Upper lobe of right lung (tissue), 1 donor: ENCODE measurements around the gene GGT5. TPM values are rescaled to one million over a fixed set of nuclear protein-coding genes. Genes with fewer than 3 reads are reported as not detected.
"Not testable (repeated sequence)": the region's sequence is repeated elsewhere in the genome, so short reads cannot be mapped to it uniquely, and the experiment has no call there.

Source experiments
- ATAC-seq: fragments of 200-7000 bp; cut with Tn5 transposase; one replicate; pipeline ENCODE4 v1.9.1; 2020; ENCODE audit warnings: mild to moderate bottlenecking, moderate library complexity
- DNase-seq: peaks from one replicate; pipeline ENCODE4 v3.0.0-alpha.2; 2020
- H3K27ac ChIP-seq: fragments of 200-600 bp; one replicate; pipeline ENCODE4 v1.8.0; 2022
- H3K27me3 ChIP-seq: fragments of 200-600 bp; one replicate; pipeline ENCODE4 v1.8.0; 2022; ENCODE audit warnings: mild to moderate bottlenecking
- H3K36me3 ChIP-seq: fragments of 200-600 bp; one replicate; pipeline ENCODE4 v1.8.0; 2022
- H3K4me1 ChIP-seq: fragments of 200-600 bp; one replicate; pipeline ENCODE4 v1.8.0; 2022
- H3K4me3 ChIP-seq: fragments of 200-600 bp; one replicate; pipeline ENCODE4 v1.8.0; 2022; ENCODE audit warnings: mild to moderate bottlenecking
- H3K9me3 ChIP-seq: fragments of 200-600 bp; one replicate; pipeline ENCODE4 v1.8.0; 2022
- intact Hi-C: fragments of 100-400 bp; cut with DNase I; formaldehyde crosslinking; loops from one replicate; pipeline ENCODE4 v1.11.0; 2022
- total RNA-seq: library from RNA; stranded (reverse); fragmentation: NEBNext Ultra II Directional; extraction: Animal tissue kit (Norgen Biotek cat#: 25700); gene quantifications from one replicate; pipeline ENCODE4 v1.2.1, GENCODE V29; 2021
- TF ChIP-seq, protein P1 (sequence below): fragments of 200-600 bp; IDR thresholded peaks from one replicate; pipeline ENCODE4 v1.8.0; 2022; ENCODE audit warnings: antibody characterized with exemption
- donor health status: DM: no; HTN: yes; CAD: no; lungs with severe emphysema.

Gene GGT5
- total RNA-seq, 1 donor from 2014 or later, result 66.5 TPM

DNA sequence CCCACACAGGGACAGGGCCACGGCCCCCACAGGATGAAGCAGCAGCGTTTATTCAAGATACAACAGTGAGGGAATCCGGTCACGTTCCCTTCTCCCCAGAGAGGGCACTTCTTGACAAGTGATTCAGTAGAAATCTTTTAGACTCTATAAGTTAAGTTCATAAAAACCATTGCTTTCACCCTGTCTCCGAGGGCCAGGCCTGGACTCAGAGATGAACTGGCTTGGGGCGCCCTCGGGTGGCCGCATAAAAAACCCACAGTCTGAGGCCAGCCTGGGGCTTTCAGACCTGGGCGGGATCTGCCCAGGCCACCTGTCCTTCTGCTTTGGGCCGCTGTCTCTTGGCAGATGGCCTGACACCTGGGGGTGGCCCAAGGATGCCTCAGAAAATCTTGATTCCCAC is 14.6 kb upstream of the GGT5 start:
- DNase-seq, result peak; percentile 87
- ATAC-seq, result peak; percentile 69
- H3K9me3 ChIP-seq, H3K4me1 ChIP-seq, H3K27me3 ChIP-seq, H3K27ac ChIP-seq, intact Hi-C loops, H3K36me3 ChIP-seq, H3K4me3 ChIP-seq: not testable (repeated sequence)
- TF ChIP-seq, protein P1, sequence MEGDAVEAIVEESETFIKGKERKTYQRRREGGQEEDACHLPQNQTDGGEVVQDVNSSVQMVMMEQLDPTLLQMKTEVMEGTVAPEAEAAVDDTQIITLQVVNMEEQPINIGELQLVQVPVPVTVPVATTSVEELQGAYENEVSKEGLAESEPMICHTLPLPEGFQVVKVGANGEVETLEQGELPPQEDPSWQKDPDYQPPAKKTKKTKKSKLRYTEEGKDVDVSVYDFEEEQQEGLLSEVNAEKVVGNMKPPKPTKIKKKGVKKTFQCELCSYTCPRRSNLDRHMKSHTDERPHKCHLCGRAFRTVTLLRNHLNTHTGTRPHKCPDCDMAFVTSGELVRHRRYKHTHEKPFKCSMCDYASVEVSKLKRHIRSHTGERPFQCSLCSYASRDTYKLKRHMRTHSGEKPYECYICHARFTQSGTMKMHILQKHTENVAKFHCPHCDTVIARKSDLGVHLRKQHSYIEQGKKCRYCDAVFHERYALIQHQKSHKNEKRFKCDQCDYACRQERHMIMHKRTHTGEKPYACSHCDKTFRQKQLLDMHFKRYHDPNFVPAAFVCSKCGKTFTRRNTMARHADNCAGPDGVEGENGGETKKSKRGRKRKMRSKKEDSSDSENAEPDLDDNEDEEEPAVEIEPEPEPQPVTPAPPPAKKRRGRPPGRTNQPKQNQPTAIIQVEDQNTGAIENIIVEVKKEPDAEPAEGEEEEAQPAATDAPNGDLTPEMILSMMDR, result peak; percentile 46

DNA sequence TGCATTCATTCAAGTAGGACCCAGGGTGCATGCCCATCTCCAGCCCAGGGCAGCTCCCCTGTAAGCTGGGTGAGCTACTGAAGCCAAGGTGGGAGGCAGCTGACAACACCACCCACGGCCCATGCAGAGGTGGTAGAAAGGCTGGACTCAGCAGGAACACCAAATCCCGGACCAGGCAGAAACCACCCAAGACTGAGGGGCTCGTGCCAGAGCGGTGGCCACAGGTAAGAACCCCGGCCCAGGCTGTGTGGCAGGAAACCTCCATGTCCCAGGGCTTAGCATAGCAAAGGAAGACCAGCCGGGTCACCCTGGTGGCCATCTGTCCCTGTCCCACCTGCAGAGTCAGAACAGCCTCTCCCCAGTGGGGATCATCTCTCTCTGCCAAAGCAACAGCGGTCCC is 11.9 kb upstream of the GGT5 start:
- ATAC-seq, H3K9me3 ChIP-seq, H3K4me1 ChIP-seq, H3K4me3 ChIP-seq, H3K27ac ChIP-seq, intact Hi-C loops, H3K36me3 ChIP-seq, H3K27me3 ChIP-seq: not testable (repeated sequence)
- peak; percentile 34 for DNase-seq

DNA sequence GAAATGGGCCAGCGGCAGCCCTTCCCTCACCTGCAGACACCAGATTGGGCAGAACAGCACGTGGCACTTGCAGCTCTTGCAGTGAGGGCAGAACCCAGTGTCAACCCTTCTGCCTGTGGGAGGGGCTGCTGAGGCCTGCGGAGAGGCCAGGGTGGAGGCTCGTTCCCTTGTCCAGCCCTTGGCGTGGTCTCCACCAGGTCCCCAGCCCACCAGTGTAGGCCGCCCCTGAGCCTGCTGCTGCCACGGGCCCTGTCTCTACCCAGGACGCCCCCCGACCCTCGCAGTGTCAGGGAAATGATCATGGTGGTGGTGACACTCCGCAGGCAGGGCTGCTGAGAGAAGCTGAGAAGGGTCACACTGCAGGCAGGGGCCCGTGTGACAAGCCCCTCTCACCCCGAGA is 11.3 kb upstream of the GGT5 start:
- H3K27ac ChIP-seq, intact Hi-C loops, H3K27me3 ChIP-seq, H3K4me1 ChIP-seq, ATAC-seq, H3K9me3 ChIP-seq, H3K36me3 ChIP-seq, H3K4me3 ChIP-seq: not testable (repeated sequence)
- peak; percentile 11 for DNase-seq

DNA sequence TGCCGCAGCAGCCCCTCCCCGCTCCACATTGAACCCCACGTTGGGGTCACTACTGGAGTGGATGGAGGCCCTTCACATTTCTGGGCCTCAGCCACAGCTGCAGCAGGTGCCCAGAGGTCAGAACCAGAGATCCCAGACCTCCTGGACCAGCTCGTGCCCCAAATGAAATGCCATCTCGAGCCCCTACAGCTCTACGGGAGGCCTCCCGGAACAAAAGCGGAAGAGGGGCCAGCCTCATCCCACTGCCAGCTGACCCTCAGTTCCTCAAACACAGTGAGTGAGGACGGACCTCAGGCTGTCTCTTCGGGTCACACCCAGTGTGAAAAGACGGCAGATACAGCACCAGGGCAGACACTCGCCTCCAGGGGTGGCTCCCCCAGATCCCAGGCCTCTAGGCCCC is 8.2 kb upstream of the GGT5 start:
- peak; percentile 34 for DNase-seq
- ATAC-seq, result not testable (repeated sequence)

DNA sequence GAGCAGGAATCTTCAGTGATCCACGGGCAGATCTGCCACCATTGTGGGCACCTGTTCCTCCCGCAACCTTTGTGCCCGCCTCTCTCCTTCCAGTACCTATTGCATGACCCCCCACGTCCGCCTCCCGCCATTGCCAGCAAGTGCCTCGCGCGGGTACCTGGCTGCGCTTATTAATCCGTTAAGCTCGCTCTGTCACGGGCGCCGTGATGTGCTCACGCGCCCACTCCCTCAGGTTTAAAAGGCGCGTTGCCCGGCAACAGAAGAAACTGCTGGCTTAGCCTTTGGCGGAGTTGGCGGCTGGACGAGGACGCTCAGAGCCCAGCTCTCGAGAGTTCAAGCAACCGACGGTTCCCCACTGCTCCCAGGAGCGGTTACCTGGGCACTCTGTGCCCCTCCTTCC is 6.4 kb upstream of the GGT5 start:
- peaks cover 11% of the 10 kb centered on the region for H3K4me1 ChIP-seq
- H3K27ac ChIP-seq, H3K9me3 ChIP-seq, H3K27me3 ChIP-seq, H3K4me3 ChIP-seq, intact Hi-C loops, ATAC-seq, H3K36me3 ChIP-seq: not testable (repeated sequence)
- DNase-seq, result peak; percentile 27

More for the DNA sequence above, 8.2 kb upstream of the GGT5 start:
- H3K27me3 ChIP-seq, H3K36me3 ChIP-seq, H3K27ac ChIP-seq, H3K4me3 ChIP-seq, intact Hi-C loops, H3K4me1 ChIP-seq, H3K9me3 ChIP-seq: not testable (repeated sequence)

DNA sequence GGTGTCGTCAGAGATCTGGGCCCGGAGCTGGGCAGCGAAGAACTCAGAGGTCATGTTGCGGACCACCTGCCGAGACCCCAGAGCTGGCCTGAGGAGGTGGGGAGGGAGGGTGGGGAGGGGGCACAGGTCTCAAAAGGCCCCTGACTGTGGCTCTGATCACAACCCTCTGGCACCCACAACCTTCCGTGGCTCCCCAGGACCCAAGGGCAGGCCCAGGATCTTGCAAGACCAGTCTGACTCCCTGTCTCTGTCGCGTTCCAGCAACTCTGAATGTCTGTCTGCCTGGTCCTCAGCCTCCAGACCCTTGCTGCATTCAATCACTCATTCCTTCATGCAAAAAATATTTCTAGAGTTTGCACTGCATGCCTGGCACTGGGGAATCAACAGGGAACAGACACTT is 4.5 kb upstream of the GGT5 start:
- intact Hi-C loops, result loop anchor here (10.0 kb wide), 1 partner anchor 55 kb away; no protein-coding TSS in a partner anchor
- H3K36me3 ChIP-seq, ATAC-seq, H3K4me3 ChIP-seq, H3K27ac ChIP-seq, H3K27me3 ChIP-seq, H3K9me3 ChIP-seq: not testable (repeated sequence)
- peak; percentile 63 for DNase-seq
- peaks cover 26% of the 10 kb centered on the region for H3K4me1 ChIP-seq

DNA sequence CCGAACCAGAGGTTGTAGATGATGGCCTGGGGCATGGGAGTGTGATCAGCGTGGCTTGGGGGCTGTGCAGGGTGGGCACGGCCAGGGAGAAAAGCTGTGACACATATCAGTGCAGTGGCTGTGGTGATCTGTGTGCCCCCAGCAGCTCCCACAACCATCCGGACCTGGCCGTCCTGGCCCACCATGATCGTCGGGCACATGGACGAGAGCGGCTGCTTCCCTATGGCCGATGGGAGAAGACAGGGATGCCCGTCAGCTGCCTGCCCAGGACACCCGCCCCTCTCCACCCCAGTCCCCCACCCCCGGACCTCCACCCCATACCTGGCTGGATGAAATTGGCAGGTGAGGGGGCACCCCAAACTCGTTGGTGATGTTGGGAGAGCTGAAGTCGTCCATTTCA is 3.7 kb upstream of the GGT5 start:
- peaks cover 28% of the 10 kb centered on the region for H3K4me1 ChIP-seq
- not testable (repeated sequence) for ATAC-seq, H3K4me3 ChIP-seq, H3K27me3 ChIP-seq, H3K36me3 ChIP-seq, H3K9me3 ChIP-seq, H3K27ac ChIP-seq
- intact Hi-C loops, result loop anchor here (10.0 kb wide), 1 partner anchor 54 kb away; no protein-coding TSS in a partner anchor
- peak; percentile 62 for DNase-seq

DNA sequence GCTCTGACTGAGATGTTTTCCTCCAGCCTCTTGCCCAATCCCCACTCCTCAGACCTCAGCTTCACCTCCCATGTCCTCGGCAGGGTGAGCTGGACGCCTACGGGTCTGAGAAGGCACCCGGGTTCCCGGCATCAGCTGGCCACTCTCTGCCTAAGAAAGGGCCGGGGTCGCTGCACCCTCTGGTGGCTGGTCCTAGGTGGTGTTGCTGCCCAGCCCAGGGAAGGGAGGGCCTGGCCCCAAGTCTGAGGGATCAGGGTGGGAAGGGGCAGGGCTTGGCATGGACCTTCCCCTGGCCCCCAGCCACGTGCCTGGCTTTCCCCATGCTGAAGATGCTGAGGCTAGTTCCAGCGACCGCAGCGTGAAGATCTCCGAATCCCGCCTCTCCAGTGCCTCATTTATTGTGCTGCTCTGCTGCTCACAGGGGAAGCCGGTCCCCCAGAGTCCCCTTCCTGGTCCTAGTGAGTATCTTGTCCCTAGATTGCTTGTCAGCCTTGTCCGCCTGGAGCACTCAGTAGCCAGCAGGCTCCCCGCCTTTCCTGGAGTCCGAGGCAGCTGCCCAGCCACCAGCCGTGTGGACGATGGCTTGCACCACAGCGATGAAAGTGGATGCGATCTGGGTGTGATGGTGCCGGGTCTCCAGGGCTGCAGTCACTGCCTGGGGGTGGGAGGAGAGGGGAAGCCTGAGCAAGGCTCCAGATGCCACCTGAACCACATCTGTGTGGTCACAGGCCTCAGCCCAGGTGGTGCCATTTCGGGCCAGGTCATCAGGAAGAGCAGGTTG is 2.9 kb upstream of the GGT5 start:
- peaks cover 36% of the 10 kb centered on the region for H3K4me1 ChIP-seq
- peak; percentile 98 for ATAC-seq
- H3K9me3 ChIP-seq, result no peaks in the 10 kb centered on the region
- H3K36me3 ChIP-seq, result no peaks in the 10 kb centered on the region
- H3K27me3 ChIP-seq, result no peaks in the 10 kb centered on the region
- intact Hi-C loops, result loop anchor here (10.0 kb wide), 1 partner anchor 53 kb away; no protein-coding TSS in a partner anchor
- TF ChIP-seq, protein P1, result peak; percentile 85
- DNase-seq, result peak; percentile 95
- no peak overlapping the region for H3K4me3 ChIP-seq
- H3K27ac ChIP-seq, result peak overlapping the region; percentile 90
